CD4-positive, alpha-beta T cell treated with Interleukin-17A for 4 hours (primary cell): ENCODE data around the gene MGLL.

Source experiments
- DNase-seq: peaks from one replicate; pipeline ENCODE4 v3.0.0-alpha.2; 2020; ENCODE audit warnings: mixed read lengths

The MGLL gene

DNA sequence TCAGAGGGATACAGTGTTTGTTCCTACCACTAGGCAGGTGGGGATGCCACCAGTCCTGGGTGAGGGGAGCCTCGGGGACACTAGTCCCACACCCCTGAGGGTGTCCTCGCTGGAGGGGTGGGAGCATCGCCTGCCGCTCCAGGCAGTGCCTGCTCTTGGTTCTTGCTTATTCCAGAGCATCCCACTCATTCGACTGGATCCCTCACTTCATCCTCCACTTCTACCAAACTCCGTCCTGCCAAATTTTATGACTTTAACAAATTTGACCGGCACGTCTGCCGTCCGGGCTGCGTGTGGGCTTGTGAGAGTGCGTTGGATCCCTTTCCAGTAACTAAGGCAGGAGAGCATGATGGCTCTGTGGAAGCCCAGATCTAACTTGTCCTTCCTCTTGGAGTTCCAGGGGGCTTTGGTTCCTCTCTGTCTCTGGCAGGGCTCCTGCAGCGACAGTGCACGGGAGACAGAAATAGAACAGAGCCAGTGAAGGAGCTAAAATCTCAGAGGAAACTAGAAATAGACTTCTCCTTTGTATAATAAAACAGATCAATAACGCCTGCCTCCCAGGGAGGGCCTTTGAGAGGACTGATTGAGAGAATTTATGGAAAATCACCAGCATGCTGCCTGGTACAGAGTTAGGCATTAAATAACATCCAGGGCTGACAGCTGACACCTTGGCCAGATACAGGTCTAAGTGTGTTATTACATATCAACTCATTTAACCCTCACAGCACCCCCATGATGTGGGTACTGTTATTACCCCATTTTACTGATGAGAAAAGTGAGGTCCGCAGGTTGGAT, 34.5 kb downstream of the MGLL start:
- no peak for DNase-seq

DNA sequence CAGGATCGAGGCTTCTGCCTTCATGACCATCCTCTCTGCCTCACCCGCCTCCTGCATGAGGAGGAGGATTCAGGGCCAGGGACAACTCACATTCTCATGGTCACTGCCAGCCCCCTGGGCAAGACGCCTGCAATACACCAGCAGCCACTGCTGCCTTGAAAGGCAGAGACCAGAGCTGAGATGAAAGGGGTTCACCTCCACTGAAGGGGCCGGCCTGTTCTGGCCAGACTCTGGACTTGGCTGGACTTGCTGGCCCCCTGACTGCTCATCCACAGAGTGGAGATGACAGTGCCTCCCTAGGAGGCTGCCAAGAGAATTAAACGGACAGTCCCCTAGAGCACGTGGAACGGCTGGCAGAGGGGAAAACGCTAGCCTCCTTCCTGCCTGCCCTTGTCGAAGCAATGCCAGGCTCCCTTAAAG, 35.2 kb downstream of the MGLL start:
- DNase-seq = no peak

DNA sequence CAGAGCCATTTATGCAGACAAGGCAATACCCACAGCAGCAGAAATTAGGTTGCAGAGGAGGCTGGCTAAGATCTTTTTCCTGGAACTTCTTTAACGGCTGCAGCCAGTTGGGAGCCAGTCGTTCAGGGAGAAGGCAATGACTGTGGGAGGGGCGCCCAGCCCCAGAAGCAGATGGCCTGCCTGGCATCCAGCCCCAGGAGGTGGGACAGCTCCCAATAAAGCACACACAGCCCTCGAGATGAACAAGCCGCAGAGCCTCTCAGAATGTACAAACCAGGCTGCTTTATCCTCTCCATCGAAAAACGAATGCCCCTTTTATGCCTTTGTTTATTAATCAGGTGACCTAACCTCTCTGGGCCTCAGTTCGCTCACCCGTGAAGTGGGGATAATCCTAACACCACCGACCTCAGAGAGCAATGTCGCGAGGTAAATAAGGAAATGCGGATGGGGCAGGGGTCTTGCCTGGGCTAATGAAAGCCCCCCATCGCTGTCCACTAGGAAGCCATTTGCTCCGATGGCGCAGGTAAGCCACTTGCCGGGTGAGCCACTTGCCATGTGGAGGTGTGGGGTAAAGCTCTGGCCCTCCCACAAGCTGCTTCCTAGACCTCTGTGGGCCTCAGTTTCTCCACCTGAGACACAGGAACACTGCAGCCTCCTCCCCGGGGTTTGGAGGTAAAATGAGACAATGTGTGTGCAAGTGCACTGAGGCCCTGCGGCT, 35.8 kb downstream of the MGLL start:
- DNase-seq = no peak

DNA sequence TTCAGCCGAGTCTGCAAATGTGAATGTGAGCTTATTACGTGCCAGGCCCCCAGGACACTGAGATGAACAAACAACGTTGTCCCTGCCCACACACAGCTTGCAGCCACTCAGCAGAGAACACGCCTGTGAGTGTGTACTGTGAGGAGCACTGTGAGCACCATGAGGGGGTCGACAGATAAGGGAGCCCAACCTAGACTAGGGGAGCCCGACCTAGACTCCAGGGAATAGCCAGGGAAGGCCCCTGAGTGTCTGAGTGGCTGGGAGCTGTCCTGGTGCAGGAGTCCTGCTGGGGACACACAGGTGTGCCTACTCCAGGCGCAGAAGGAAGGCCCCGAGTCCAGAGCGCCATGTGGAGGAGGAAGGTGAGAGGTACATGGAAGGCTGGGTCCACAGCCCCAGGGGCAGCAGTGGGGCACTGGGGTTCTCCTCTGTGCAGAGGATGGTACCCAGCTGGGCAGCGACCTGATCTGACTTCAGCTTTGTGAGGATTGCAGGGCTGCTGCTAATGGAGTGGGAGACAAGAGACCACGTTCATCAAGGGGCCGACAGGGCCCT, 36.5 kb downstream of the MGLL start:
- no peak for DNase-seq

GRCh38 chr3:127784865-127785710, 37.2 kb downstream of the MGLL start:
- DNase-seq = no peak

DNA sequence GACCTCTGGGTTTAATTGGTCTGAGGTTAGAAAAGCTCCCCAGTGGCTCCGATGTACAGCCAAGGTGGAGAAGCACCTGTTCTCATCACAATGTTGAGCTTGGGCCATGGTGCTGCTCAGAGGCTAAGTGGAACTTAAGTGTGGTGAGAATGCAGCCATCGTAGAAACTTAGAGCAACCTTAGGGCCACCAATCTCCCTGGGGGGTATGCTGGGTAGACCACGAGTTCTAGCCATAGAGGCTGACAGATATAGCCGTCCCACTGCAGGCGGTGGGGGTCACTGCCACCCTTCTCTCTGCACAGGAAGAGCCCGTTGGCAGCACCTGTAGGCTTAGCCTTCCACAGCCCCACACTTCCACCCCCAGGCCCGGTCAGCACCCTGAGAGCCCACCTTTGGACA, 38.0 kb downstream of the MGLL start:
- DNase-seq = no peak

- no peak for DNase-seq
Measured at GRCh38 chr3:127783642-127784160, 38.6 kb downstream of the MGLL start.

DNA sequence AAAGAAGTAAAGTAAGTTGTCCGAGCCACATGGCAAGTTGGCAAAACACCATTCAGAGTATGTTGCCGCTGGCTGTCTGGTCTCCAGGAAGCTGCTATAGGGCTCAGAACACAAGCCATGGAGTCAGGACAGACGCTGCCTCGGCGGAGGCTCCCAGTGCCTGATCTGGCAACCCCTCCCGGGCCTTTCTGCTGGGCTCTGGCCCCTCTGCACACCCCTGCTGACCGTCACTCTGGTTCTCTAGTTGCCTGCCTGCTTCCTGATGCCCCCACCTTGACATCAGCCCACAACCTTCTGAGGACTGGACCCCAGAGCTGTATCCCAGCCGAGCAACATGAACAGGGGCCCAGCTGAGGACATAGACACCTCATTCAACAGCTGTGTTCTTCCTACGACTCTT, 39.1 kb downstream of the MGLL start:
- DNase-seq = no peak

- no peak for DNase-seq
Measured at GRCh38 chr3:127781411-127782001, 40.8 kb downstream of the MGLL start.

DNA sequence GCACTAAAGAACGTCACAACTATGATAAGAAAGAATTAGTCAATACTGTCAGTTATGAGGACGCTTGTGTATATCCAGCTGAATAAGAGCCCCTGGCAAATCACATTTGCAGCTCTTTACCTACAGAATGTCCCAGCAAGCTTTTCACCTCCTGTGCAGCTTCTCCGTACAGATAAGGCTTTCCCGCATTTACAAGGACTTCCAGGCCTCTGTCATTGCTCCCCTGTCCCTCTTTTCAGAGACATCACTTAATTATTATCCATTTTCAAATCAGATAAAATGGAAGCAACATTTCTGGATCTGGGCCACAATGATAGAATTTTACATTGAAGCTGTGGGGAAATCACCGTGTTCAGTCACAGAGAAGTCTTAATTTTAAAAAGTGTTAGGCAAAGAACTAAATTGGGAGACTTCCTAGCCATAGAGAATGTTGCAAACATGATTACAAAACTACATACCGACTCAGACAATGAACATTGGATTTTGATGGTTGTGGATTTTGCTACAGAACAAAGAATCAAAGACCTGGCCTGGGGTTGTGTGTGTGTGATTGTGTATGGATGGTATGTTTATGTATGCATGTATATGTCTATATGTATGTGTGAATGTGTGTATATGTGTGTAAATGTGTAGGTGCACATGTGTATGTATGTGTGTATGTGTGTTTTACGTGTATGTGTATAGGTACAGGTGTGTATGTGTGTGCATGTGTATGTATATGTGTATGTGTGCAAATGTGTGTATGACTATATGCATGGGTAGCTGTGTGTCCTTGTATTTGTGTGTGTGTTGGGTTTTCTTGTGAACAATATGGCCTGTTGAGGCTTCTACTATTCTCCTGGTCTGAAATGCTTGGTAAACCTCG, 41.5 kb downstream of the MGLL start:
- no peak for DNase-seq

DNA sequence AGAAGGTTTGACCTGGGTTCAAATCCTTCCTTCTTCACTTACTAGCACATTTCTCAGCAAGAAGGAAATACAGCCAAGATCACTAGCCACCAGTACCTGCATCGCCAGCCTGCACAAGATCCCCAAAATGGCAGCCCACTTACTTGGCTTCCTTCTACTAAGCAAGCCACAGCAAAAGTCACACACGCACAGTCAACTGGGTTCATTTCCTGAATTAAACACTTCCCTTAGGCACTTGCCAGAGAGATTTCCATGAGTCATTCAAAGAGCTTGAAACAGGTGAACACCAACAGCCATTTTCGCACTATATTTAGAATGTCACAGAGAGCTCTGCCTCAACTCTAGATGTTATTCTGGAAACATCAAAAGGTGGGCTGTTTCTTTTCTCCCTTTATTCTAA, 42.6 kb downstream of the MGLL start:
- no peak for DNase-seq

DNA sequence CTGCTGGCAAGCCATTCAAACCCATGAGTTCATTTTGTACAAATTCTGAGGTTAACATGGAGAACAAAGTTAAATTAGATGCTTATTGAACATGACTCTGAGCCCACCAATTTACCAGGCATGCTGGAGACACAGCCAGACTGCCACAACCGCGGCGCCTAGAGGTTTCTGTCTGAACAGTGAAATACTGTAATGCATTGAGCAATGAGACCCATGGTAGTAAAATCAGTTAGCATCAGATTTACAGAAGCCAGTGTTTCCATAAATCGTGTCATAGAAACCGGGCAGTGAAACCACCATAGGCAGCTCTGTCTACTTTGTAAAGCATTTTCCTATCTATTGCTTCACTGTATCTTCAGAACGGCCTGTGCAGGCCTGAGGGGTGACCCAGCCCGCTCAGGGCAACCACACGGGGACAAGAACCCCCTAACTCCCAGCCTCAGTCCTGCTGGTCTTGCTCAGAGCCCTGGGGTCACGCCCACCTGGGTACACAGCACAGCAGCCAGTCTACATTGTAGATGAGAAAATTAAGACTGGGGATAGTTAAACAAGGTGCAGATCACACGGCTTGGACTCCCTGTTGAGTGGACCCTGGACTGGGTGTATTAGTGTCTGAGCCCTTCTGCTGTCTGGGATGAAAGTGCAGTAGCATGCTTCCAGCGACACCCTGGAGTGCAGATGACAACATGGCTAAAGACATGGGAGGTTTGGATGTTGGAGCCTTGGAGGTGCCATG, 44.2 kb downstream of the MGLL start:
- DNase-seq = no peak

- no peak for DNase-seq
Measured at GRCh38 chr3:127777332-127777731, 45.0 kb downstream of the MGLL start.

DNA sequence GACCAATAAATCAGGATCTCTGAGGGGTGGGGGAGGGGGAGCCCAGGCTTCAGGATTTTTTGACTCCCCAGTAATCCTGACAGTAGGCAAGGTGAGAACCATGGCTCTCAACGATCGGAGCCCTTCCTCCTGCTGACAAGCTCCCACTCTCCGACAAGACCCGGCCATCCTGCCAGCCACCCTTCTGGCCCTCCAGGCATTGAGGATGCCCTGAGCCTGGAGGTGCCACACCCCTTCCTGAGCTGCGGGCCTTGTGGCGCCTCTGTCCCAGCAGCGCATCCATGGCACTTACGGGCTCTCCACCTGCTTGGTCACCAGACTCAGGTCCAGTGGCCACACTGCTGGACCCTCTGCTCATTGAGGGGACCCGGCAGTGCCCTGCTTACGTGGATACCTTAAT, 46.0 kb downstream of the MGLL start:
- DNase-seq = no peak

DNA sequence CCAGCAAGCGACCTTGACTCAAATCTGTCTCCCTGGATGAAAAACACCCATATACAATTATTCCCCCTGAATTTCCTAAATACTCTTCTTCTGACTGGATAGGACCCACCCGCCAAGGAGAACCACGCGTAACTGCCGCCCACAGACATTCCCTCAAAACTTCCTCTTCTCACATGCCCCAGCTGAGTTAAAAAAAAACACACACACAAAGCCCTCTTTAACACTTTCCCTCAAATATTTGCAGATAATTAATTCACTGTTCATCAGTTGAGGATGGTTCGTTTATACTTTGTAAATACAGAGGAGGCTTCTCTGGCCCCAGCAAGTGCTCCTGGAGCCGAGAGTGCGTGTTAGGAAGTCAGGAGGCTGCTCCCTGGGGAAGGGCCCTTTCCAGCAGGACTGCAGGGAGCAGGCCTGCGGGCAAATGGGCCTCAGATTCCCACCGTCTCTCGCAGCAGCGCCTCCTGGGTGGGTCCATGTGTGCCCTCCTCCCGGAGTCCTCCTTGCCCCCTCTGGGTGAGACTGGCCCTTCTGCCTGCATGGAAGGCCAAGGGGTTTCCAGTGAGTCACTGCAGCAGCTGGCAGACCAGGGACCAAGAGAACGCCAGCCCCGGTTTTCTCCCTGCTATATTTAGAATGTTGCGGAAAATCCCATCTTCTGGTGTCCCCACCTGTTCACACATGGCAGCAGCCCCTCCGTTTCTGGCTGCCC, 46.8 kb downstream of the MGLL start:
- no peak for DNase-seq

DNA sequence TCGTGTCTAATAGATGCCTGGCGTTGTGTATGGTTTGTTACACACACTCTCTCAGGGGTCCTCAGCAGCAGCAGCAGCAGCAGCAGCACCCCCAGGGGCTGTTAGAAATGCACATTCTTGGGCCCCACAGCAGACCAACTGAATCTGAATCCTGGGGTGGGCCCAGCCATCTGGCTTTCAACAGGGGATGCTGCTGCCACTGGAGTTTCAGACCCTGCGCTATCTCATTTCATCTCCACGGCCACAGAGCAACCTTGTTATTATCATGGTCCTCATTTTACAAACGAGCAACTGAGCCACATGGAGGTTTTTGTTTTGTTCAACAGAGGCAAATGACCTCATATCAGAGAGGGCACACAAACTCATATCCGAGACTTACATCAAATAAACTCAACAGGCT, 47.7 kb downstream of the MGLL start:
- no peak for DNase-seq

- no peak for DNase-seq
Measured at GRCh38 chr3:127773752-127774395, 48.4 kb downstream of the MGLL start.

- DNase-seq = no peak
Measured at GRCh38 chr3:127772827-127773751, 49.2 kb downstream of the MGLL start.
